Stimulated activated CD4-positive, alpha-beta T cell treated with anti-CD3 and anti-CD28 coated beads, Interleukin-2, amount 100 ng/mL, for 48 hours (primary cell): ENCODE results near the gene FAM131B.
"Not testable (repeated sequence)": the region's sequence is repeated elsewhere in the genome, so short reads cannot be mapped to it uniquely, and the experiment has no call there.

Experiments used
- DNase-seq, 2 donors: peaks; one replicate each; pipeline ENCODE4 v3.0.0-alpha.2; 2020

FAM131B gene

GRCh38 chr7:143362131-143363015 lies at the start of gene FAM131B:
Gene FAM131B (minus strand): TSS chr7:143362713. CDS start chr7:143362603, 110 bp downstream.
- no peak for DNase-seq

- no peak for DNase-seq
These were observed 49.6 kb upstream of the FAM131B start for GRCh38 chr7:143411976-143412708.

- no peak for DNase-seq
These were observed 48.0 kb upstream of the FAM131B start for GRCh38 chr7:143410521-143411004.

- DNase-seq = no peak
These were observed 46.4 kb upstream of the FAM131B start, which contains the start of gene EPHA1 for GRCh38 chr7:143408686-143409561. Gene EPHA1 (minus strand): TSS chr7:143408856. CDS start chr7:143408805, 51 bp downstream.

- DNase-seq = no peak
These were observed 45.8 kb upstream of the FAM131B start for GRCh38 chr7:143408252-143408685.

- DNase-seq = no peak
These were observed 45.1 kb upstream of the FAM131B start for GRCh38 chr7:143407287-143408251.

- DNase-seq = no peak
These were observed 43.5 kb upstream of the FAM131B start for GRCh38 chr7:143406002-143406357.

GRCh38 chr7:143405173-143406001 lies 42.9 kb upstream of the FAM131B start:
- no peak for DNase-seq

- DNase-seq = not testable (repeated sequence)
These were observed 39.7 kb upstream of the FAM131B start for GRCh38 chr7:143402233-143402632.

GRCh38 chr7:143401265-143401664 lies 38.8 kb upstream of the FAM131B start:
- no peak for DNase-seq

GRCh38 chr7:143399642-143400041 lies 37.1 kb upstream of the FAM131B start:
- no peak for DNase-seq

- DNase-seq = no peak
These were observed 36.6 kb upstream of the FAM131B start for GRCh38 chr7:143399151-143399550.

- DNase-seq = no peak
These were observed 36.1 kb upstream of the FAM131B start for GRCh38 chr7:143398616-143399015.

- no peak for DNase-seq
These were observed 35.4 kb upstream of the FAM131B start for GRCh38 chr7:143397710-143398530.

- no peak for DNase-seq
These were observed 34.4 kb upstream of the FAM131B start for GRCh38 chr7:143396625-143397556.

- DNase-seq = no peak
These were observed 33.7 kb upstream of the FAM131B start for GRCh38 chr7:143396182-143396581.

- no peak for DNase-seq
These were observed 33.0 kb upstream of the FAM131B start for GRCh38 chr7:143395187-143396149.
